Mesenchymal stem cell (in vitro differentiated cells and primary cell): ENCODE data around the gene BRD2.
A peak's percentile ranks its signal among the peaks of the same experiment; 100 is the strongest.

Experiments used
- DNase-seq: peaks from one replicate; pipeline ENCODE4 v3.0.0-alpha.2; 2013
- H2AFZ ChIP-seq: one replicate; pipeline ENCODE4 v1.6.1; 2013; ENCODE audit warnings: low read depth, mild to moderate bottlenecking, control low read depth, inconsistent platforms, low read length, moderate library complexity
- H2AK5ac ChIP-seq: 2 replicates; pipeline ENCODE4 v1.6.1; 2013; ENCODE audit warnings: low read length, moderate library complexity, mild to moderate bottlenecking, inconsistent platforms; ENCODE audit not compliant: severe bottlenecking
- H2BK120ac ChIP-seq: one replicate; pipeline ENCODE4 v1.6.1; 2013; ENCODE audit warnings: low read depth, mild to moderate bottlenecking, inconsistent platforms, low read length, moderate library complexity
- H2BK12ac ChIP-seq, 2 experiments: one replicate each; pipeline ENCODE4 v1.6.1; 2013; ENCODE audit warnings: inconsistent platforms in 2 of 2, low read length in 2 of 2, mild to moderate bottlenecking in 2 of 2, moderate library complexity in 2 of 2, control low read depth in 1 of 2
- H2BK15ac ChIP-seq: one replicate; pipeline ENCODE4 v1.6.1; 2013; ENCODE audit warnings: mild to moderate bottlenecking, low read depth, inconsistent platforms; ENCODE audit not compliant: poor library complexity, severe bottlenecking
- H2BK5ac ChIP-seq: 2 replicates; pipeline ENCODE4 v1.6.1; 2013; ENCODE audit warnings: low read depth, mild to moderate bottlenecking, low read length, control low read depth, inconsistent platforms; ENCODE audit not compliant: poor library complexity, severe bottlenecking
- H3K14ac ChIP-seq, 2 experiments: one replicate each; pipeline ENCODE4 v1.6.1; 2013; ENCODE audit warnings: inconsistent platforms in 2 of 2, low read length in 2 of 2, control low read depth in 1 of 2, mild to moderate bottlenecking in 1 of 2, moderate library complexity in 1 of 2
- H3K18ac ChIP-seq, 2 experiments: one replicate each; pipeline ENCODE4 v1.6.1; 2013; ENCODE audit warnings: inconsistent platforms in 2 of 2, low read length in 2 of 2, control low read depth in 1 of 2, low read depth in 1 of 2, mild to moderate bottlenecking in 1 of 2
- H3K23ac ChIP-seq, 2 experiments: one replicate each; pipeline ENCODE4 v1.6.1; 2013; ENCODE audit warnings: inconsistent platforms in 2 of 2, low read length in 2 of 2, mild to moderate bottlenecking in 2 of 2, moderate library complexity in 2 of 2, control low read depth in 1 of 2
- H3K27ac ChIP-seq: 2 replicates; pipeline ENCODE4 v1.5.1; 2013; ENCODE audit warnings: mild to moderate bottlenecking, moderate library complexity, low read length, control low read depth, inconsistent platforms; ENCODE audit not compliant: poor library complexity, severe bottlenecking
- H3K27me3 ChIP-seq, 2 experiments: 2 replicates each; pipeline versions ENCODE4 v1.6.1 to v1.7.0; 2013; ENCODE audit warnings: low read length in 2 of 2, mild to moderate bottlenecking in 2 of 2, moderate library complexity in 2 of 2, control low read depth in 1 of 2, inconsistent platforms in 1 of 2; ENCODE audit not compliant: control insufficient read depth in 1 of 2, insufficient read depth in 1 of 2
- H3K36me3 ChIP-seq, 2 experiments: 2 replicates each; pipeline versions ENCODE4 v1.6.1 to v1.7.0; 2013; ENCODE audit warnings: low read length in 2 of 2, control low read depth in 1 of 2, inconsistent platforms in 1 of 2, low read depth in 1 of 2, mild to moderate bottlenecking in 1 of 2; ENCODE audit not compliant: insufficient read depth in 2 of 2, control insufficient read depth in 1 of 2
- H3K4ac ChIP-seq, 2 experiments: one replicate each; pipeline ENCODE4 v1.6.1; 2013; ENCODE audit warnings: inconsistent platforms in 2 of 2, low read length in 2 of 2, mild to moderate bottlenecking in 2 of 2, moderate library complexity in 2 of 2, control low read depth in 1 of 2, low read depth in 1 of 2
- H3K4me1 ChIP-seq: 2 replicates; pipeline ENCODE4 v1.6.1; 2013; ENCODE audit warnings: low read depth, low read length, control low read depth; ENCODE audit not compliant: control insufficient read depth, insufficient read depth
- H3K4me2 ChIP-seq: 2 replicates; pipeline ENCODE4 v1.6.1; 2013; ENCODE audit warnings: low read length, mild to moderate bottlenecking, inconsistent platforms; ENCODE audit not compliant: poor library complexity, severe bottlenecking
- H3K4me3 ChIP-seq, 2 experiments: 2 replicates each; pipeline versions ENCODE4 v1.5.1 to v1.7.0; 2013; ENCODE audit warnings: low read length in 2 of 2, mild to moderate bottlenecking in 2 of 2, control low read depth in 1 of 2, low read depth in 1 of 2; ENCODE audit not compliant: insufficient read depth in 1 of 2
- H3K79me1 ChIP-seq: replicated peaks from 2 replicates; pipeline ENCODE4 v1.6.1; 2013; ENCODE audit warnings: mild to moderate bottlenecking, control low read depth, low read length, inconsistent platforms; ENCODE audit not compliant: poor library complexity, severe bottlenecking
- H3K9ac ChIP-seq: 2 replicates; pipeline ENCODE4 v1.7.0; 2013; ENCODE audit warnings: mild to moderate bottlenecking, low read length, moderate library complexity
- H3K9me3 ChIP-seq: 2 replicates; pipeline ENCODE4 v1.7.0; 2013; ENCODE audit warnings: mild to moderate bottlenecking, low read length; ENCODE audit not compliant: control insufficient read depth
- H4K8ac ChIP-seq: one replicate; pipeline ENCODE4 v1.6.1; 2013; ENCODE audit warnings: inconsistent platforms, mild to moderate bottlenecking, low read length, moderate library complexity
- H4K91ac ChIP-seq: one replicate; pipeline ENCODE4 v1.6.1; 2013; ENCODE audit warnings: mild to moderate bottlenecking, low read length, inconsistent platforms
- WGBS: methylation state at CpG from one replicate; pipeline ENCODE4 v1.1.7; 2013; ENCODE audit warnings: mixed read lengths; 5-methylcytosine and 5-hydroxymethylcytosine counted together

BRD2 gene

DNA sequence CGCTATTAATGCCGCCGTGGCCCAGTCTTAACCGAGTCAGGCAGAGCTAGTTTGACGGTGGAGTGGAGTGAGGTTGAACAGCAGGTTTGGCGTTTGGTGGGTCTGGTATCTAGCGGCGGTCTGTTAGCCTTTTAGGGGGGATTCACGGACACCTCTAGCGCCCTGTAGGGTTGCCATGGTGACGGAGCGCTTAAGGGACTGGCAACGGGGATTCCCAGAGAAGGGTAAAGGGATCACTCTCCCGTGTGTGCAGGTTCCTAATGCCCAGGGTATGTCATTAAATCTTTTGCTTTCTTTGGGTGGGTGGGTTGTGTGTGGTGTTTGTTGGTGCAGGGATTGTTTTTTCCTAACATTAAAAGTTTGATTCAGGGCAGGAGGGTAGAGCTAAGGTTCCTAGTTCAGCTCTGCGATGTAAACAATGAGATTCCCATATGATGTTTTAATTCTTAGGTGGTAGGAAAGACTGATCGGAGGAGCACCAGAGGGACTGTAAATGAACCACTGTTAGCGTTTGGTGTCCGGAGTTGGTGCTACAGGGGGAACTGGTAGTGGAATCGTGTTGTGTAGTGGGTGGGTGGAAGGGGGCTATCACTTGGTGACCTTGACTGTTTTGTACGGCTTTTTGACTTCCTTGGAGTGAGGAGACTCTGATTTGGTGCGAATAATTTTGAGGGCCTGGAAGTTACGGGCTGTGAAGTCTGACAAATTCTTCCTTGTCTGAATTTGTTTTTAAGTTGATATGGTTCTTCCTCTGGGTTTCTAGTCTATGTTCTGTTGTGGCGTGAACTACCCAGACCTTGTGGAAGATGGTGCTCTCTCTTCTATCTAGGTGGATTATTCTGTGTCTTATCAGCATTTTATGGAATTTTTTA, 5.0 kb downstream of the BRD2 start:
- Histone ChIP-seq H2BK15ac (no peak overlapping the region), H3K27ac (peak overlapping the region; percentile 15), H2BK120ac (no peak overlapping the region), H2BK12ac (no peak overlapping the region), H2AK5ac (no peak overlapping the region), H3K36me3 (peaks cover 41 to 58% of the 10 kb centered on the region in 2 experiments), H3K27me3 (no peaks in the 10 kb centered on the region), H3K79me1 (no peaks in the 10 kb centered on the region), H4K8ac (no peak overlapping the region), H3K9ac (peak overlapping the region; percentile 96), H3K4me1 (peaks cover 13% of the 10 kb centered on the region), H3K23ac (peak overlapping the region in 1 of 2 experiments; percentile 74), H2BK5ac (no peak overlapping the region), H3K4me3 (peak overlapping the region; percentile 93 to 96), H4K91ac (no peak overlapping the region), H3K9me3 (no peaks in the 10 kb centered on the region), H3K18ac (peak overlapping the region; percentile 27 to 92), H2AFZ (no peak overlapping the region), H3K4me2 (peak overlapping the region; percentile 57), H3K4ac (peak overlapping the region in 1 of 2 experiments; percentile 71), H3K14ac (peak overlapping the region in 1 of 2 experiments; percentile 99)
- under 1% methylated on average over 22 of the region's 23 CpGs for WGBS
- DNase-seq = peak; percentile 74

DNA sequence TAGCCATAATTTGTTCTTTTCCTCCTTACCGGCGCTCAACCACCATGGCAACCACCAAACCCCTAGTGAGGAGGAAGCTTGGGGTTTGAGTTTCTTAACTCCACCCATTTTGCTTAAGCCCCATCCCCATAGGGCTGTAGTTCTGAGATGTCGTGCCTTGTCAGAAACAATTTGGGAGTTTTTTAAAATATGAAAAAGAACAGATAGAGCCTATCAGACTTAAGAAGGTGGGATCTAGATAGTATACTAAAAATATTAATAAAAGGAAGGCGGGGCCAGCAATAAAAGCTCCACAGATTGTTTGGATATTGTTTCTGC, 5.6 kb downstream of the BRD2 start:
- peak overlapping the region in 1 of 2 experiments; percentile 93 for H3K4me3 ChIP-seq
- no peak overlapping the region for H2BK12ac ChIP-seq
- no peak overlapping the region for H3K18ac ChIP-seq
- H3K27ac ChIP-seq = no peak overlapping the region
- no peak overlapping the region for H2BK120ac ChIP-seq
- H3K36me3 ChIP-seq = peaks cover 45 to 64% of the 10 kb centered on the region in 2 experiments
- no peaks in the 10 kb centered on the region for H3K27me3 ChIP-seq
- peaks cover 15% of the 10 kb centered on the region for H3K4me1 ChIP-seq
- no peak overlapping the region for H3K4ac ChIP-seq
- H2BK5ac ChIP-seq = no peak overlapping the region
- 0% methylated on average over 1 of the region's 4 CpGs for WGBS
- no peak overlapping the region for H3K23ac ChIP-seq
- no peak overlapping the region for H2AK5ac ChIP-seq
- no peak overlapping the region for H3K14ac ChIP-seq
- peak overlapping the region; percentile 96 for H3K9ac ChIP-seq
- H3K79me1 ChIP-seq = no peaks in the 10 kb centered on the region
- no peaks in the 10 kb centered on the region for H3K9me3 ChIP-seq
- no peak overlapping the region for H4K91ac ChIP-seq
- H3K4me2 ChIP-seq = peak overlapping the region; percentile 88
- H4K8ac ChIP-seq = no peak overlapping the region
- no peak overlapping the region for H2BK15ac ChIP-seq
- H2AFZ ChIP-seq = no peak overlapping the region
- peak; percentile 66 for DNase-seq

DNA sequence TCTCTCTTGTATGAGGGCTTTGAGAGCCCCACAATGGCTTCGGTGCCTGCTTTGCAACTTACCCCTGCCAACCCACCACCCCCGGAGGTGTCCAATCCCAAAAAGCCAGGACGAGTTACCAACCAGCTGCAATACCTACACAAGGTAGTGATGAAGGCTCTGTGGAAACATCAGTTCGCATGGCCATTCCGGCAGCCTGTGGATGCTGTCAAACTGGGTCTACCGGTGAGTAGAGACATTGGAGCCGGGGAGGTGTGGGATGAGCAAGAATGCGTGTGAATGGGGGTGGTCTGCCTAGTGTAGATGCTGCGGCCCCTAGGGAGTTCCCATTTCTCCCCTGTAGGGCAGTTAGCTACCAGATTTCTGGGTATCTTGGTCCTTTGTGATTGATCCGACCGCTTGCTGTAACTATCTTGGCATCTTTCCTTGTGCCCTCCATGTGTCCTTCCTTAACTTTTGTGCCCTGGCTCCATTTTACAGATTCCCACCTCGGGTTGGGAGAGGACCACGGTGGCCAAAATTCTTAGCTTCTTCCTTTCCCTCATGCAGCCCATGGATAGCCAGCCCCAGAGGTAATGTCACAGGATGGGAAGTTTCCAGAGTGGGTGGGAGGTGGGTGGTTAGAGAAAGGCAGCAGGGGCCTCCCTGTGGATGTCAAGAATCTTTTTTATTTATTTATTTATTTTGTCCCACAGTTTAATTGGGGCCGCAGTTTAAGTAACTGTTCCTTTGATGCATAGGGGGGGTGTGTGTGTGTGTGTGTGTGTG, 6.3 kb downstream of the BRD2 start:
- Histone ChIP-seq H4K8ac (no peak overlapping the region), H2BK12ac (no peak overlapping the region), H3K4ac (no peak overlapping the region), H2BK120ac (no peak overlapping the region), H3K23ac (no peak overlapping the region), H3K79me1 (no peaks in the 10 kb centered on the region), H3K27ac (no peak overlapping the region), H3K9ac (peak overlapping the region; percentile 96), H3K4me1 (peaks cover 15% of the 10 kb centered on the region), H3K4me3 (peak overlapping the region; percentile 65 to 93), H3K18ac (no peak overlapping the region), H2BK15ac (no peak overlapping the region), H2AFZ (no peak overlapping the region), H2AK5ac (no peak overlapping the region), H3K9me3 (no peaks in the 10 kb centered on the region), H3K4me2 (peak overlapping the region; percentile 88), H2BK5ac (no peak overlapping the region), H4K91ac (no peak overlapping the region), H3K36me3 (peaks cover 49 to 72% of the 10 kb centered on the region in 2 experiments), H3K27me3 (no peaks in the 10 kb centered on the region), H3K14ac (peak overlapping the region in 1 of 2 experiments; percentile 69)
- DNase-seq = peak; percentile 12
- WGBS = 35% methylated on average over 13 of the region's 14 CpGs

DNA sequence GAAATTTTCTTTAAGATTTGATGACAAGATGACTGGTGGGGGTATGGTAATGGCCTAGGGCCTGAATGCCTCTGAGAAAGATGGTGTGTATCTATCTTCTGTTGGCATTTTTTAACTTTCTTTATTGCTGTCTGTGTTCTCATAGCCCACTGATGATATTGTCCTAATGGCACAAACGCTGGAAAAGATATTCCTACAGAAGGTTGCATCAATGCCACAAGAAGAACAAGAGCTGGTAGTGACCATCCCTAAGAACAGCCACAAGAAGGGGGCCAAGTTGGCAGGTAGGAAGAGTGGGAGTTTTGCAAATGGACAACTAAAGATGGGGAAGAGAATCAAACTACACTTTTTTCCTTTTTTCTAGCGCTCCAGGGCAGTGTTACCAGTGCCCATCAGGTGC, 7.5 kb downstream of the BRD2 start:
- H3K4me2 ChIP-seq = peak overlapping the region; percentile 36
- H3K9ac ChIP-seq = peak overlapping the region; percentile 96
- WGBS = 100% methylated on average over 2 of the region's 2 CpGs
- H3K4ac ChIP-seq = no peak overlapping the region
- H3K27me3 ChIP-seq = no peaks in the 10 kb centered on the region
- no peak overlapping the region for H4K91ac ChIP-seq
- H3K79me1 ChIP-seq = no peaks in the 10 kb centered on the region
- H4K8ac ChIP-seq = no peak overlapping the region
- H2AK5ac ChIP-seq = no peak overlapping the region
- peak overlapping the region in 1 of 2 experiments; percentile 93 for H3K4me3 ChIP-seq
- H3K9me3 ChIP-seq = no peaks in the 10 kb centered on the region
- no peak overlapping the region for H2BK5ac ChIP-seq
- H2BK12ac ChIP-seq = no peak overlapping the region
- peak overlapping the region in 1 of 2 experiments; percentile 49 for H3K23ac ChIP-seq
- no peak overlapping the region for H2BK120ac ChIP-seq
- no peak overlapping the region for H3K27ac ChIP-seq
- no peak overlapping the region for H2BK15ac ChIP-seq
- no peak for DNase-seq
- no peak overlapping the region for H3K14ac ChIP-seq
- H3K36me3 ChIP-seq = peaks cover 60 to 83% of the 10 kb centered on the region in 2 experiments
- H2AFZ ChIP-seq = no peak overlapping the region
- peaks cover 20% of the 10 kb centered on the region for H3K4me1 ChIP-seq
- no peak overlapping the region for H3K18ac ChIP-seq
